Uterus (tissue), 2 donors: ENCODE results near the gene ACACB.

Experiments
- CTCF ChIP-seq, 4 experiments: fragments of 200-600 bp in 2 of 4; fragments of 450-650 bp in 2 of 4; sonication (generic) in 2 of 4; IDR thresholded peaks; one replicate each; pipeline ENCODE4 v1.5.1; 2016 to 2019; ENCODE audit warnings: antibody characterized with exemption in 4 of 4, mild to moderate bottlenecking in 2 of 4, moderate library complexity in 1 of 4
- POLR2A ChIP-seq, 2 donors: fragments of 450-650 bp; IDR thresholded peaks; one replicate each; pipeline ENCODE4 v1.6.1; 2016; ENCODE audit warnings: antibody characterized with exemption in 2 of 2, mild to moderate bottlenecking in 1 of 2, moderate library complexity in 1 of 2

DNA sequence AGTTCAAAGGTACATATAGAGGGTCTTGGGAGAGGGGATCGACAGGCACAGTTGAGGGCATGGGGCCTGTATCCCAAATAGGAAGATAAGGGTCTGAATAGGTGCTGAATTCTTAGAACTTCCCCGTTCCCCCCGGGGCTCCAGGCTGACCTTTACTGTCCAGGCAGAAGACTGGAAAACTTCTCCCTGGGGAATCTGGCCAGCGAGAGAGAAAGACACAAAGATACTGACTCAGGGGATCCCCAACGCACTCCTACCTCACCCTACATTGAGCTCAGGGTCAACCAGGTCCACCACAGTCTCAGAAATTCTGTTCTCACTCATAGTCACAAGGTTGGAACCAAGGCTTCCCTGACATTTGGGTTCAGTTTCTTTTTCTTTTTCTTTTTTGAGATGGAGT is 46.2 kb downstream of the ACACB start:
- TF ChIP-seq CTCF (IDR thresholded peaks at IDR 0.05) (no peak), POLR2A (IDR thresholded peaks at IDR 0.05) (no peak)
